Stimulated activated CD4-positive, alpha-beta T cell treated with anti-CD3 and anti-CD28 coated beads, Interleukin-4, amount 100 ng/mL, for 4 hours (primary cell): ENCODE results near the gene CCDC54.
"Not testable (repeated sequence)": the region's sequence is repeated elsewhere in the genome, so short reads cannot be mapped to it uniquely, and the experiment has no call there.

ENCODE experiments used
- DNase-seq, 2 experiments: peaks; one replicate each; pipeline ENCODE4 v3.0.0-alpha.2; 2020

CCDC54 gene

DNA sequence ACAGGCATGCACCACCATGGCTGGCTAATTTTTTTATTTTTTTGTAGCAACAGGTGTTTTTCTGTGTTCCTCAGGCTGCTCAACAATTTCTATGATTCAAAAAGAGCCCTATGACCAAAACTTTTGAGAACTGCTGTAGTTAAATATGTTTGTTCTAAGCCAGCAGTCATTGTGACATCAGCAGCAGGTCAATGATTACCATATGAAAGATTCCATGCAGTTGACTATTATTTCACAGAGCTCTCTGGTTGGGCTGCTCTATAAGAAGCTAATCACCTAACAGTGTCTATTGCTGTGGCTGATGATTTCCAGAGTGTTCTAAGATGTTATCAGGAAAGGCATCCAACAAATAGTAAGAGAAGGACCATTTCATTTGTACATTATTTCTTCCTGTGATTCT is at the start of gene CCDC54:
TSS of gene CCDC54 (plus strand) at position 289 of the 400 bp plus-strand sequence. CDS start 149 bp downstream, outside the sequence.
- no peak for DNase-seq

DNA sequence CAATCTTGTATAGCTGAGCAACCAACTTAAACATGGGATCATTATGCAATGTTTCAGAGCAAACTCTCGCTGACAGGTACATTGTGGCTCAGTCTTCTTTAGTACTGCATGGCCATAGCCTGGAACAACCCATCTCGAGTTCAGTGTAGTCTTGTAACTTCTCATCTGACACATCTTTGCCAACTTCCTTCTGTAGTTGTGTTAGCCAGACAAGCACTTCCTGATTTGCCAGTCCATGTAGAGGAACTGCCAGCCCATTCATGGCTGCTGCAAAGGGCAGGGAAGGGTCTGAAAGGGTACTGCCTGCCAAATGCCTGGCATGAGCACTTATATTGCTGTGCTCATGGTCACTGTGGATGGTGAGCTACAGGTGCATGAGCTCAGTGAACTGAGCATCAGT is 49.2 kb upstream of the CCDC54 start:
- DNase-seq = no peak

DNA sequence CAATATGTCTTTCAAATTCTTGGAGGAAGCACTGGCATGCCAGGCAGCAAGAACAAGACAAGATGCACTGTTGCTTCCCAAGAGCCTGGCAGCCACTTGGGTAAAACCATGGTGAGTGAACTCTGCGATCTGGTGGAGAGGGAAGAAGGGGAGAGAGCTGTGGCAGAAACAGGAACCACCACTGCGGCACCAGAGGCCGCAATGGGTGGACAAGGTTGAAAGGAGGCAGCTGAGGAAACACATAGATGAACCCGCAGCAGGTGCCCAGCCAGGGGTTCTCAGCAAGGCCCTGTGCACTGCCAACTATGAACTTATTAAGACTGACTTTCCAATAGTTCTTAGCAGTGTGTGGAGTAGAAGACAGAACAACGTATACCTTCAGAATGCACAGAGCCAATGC is 48.2 kb upstream of the CCDC54 start:
- no peak for DNase-seq

DNA sequence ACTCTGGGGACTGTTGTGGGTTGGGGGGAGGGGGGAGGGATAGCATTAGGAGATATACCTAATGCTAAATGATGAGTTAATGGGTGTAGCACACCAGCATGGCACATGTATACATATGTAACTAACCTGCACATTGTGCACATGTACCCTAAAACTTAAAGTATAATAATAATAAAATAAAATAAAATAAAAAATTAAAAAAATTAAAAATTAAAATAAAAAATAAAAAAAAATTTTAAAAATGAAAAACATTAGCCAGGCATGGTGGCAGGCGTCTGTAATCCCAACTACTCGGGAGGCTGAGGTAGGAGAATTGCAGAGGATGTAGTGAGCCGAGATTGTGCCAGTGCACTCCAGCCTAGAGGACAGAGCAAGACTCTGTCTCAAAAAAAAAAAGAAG is 37.5 kb upstream of the CCDC54 start:
- not testable (repeated sequence) for DNase-seq

DNA sequence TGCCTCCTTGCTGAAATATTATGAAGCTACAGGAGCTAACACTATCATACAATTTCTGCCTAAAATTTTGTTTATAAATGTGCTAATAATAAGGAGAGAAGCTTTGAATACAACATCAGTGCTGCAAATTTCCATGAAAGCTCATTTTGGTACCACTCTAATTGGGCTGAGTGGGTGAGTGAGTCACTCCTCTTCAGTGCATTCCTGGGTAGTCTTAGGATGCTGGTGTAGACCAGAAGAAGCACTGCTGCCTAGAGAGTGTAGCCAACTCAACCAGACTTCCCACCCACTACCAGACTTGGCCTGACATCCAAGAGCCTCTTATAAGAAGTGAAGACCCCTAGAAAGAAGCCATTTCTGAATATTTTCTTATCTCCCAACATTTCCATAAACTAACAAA is 32.5 kb upstream of the CCDC54 start:
- no peak for DNase-seq

DNA sequence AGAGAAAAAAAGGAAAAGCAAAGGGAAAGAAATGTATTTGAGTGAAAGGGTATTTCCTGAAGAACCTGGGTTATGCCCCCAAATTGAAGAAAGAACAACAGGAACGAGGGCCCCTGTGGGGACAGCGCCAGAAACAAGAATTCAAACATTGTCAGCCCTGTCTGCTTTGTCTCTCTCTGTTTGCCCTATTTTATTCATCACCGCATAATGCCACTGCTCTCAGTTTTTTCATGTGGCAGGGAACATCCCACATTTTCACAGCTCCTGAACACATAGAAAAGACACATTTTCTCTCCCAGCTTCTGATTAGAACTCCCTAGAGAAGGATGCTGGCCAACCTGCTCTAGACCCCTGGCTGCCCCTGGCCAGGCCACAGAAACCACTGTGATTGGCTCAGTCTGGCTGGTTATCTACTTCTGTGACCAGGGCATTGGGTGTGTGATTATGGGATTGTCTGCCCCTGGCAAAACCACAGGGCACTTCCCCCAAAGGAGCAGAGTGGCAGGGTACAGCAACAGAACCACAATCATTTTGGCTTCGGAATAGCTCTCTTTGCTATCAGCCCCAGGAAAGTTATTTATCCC is 31.3 kb upstream of the CCDC54 start:
- no peak for DNase-seq

DNA sequence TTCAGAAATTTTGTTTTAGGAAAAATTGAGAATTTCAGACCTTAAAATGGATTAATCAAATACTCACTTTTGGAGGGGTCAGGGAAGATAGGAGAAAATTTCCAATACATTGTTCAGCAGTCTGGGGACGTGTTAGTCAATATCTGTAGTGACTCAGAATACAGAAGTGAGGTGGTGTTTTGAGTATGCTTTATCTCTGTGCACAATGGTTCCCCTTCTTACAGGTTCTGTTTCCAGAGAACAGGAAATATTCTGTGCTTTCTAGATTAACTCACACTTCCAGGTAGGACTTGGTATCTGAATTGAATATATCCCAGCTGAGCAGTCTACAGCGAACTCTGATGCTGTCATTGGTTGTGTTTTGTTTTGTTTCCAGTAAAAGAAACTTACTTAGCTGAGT is 30.7 kb upstream of the CCDC54 start:
- DNase-seq = no peak

DNA sequence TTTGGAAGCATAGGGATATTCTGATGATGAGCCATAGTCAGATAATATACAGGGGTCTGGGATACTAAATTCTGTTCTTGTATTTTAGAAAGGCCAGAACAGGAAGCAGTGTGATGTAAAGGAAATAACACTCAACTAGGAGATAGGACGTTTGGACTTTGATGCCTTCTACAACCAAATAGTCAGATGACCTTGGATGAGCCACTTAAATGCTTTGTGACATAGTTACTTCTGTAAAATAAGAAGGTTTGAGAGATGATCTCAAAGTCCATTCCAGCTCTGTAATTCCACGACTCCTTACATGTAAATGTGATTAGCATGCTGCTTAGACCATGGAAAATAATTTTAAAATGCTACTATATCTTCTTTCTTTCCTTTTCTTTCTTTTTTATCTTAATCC is 29.5 kb upstream of the CCDC54 start:
- DNase-seq = no peak

DNA sequence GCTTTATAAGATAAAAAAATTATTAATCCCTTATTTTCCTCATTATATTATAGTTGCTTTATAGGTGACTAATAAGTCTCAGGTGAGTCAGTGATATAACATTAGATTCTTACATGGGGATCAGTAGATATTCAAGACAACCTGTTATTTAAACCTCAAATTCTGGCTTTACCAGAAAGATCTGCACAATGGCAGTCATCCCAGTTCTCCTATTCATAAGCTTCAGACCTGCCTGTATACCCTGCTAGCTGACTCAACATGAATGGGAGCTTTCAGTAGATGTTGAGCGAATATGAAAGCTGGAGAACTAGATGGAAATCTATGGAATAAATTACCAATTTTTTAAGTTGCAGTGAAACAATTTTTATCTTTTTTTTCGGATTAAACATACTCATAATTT is 20.5 kb upstream of the CCDC54 start:
- no peak for DNase-seq

DNA sequence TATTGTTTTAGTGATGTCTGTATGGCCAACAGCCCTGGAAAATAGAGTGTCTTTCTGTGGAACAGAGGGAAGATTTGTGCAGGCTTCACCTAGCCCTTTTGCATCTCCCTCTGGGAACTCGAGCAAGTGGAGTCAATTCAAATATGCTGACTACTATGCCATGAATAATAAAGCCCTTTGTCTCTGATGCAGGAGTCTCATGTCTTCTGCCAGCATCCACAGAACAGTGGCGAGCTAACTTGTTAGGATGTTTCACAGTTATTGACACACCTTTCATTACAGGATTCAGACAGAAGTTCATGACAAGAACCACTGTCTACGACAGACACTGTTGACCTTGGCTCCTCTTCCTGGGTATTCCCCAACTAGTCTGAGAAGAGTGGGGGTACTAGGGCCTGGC is 15.6 kb upstream of the CCDC54 start:
- DNase-seq = no peak

DNA sequence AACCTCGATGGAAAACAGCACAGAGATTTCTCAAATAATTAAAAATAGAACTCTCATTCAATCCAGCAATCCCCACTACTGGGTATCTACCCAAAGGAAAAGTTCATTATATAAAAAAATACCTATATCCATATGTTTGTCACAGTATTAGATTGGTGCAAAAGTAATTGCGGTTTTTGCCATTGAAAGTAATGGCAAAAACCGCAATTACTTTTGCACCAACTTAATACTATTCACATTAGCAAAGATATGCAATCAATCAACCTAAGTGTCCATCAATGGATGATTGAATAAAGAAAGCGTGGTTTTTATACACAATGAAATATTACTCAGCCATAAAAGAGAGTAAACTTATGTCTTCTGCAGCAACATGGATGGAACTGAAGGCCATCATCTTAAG is 12.2 kb upstream of the CCDC54 start:
- DNase-seq = no peak

DNA sequence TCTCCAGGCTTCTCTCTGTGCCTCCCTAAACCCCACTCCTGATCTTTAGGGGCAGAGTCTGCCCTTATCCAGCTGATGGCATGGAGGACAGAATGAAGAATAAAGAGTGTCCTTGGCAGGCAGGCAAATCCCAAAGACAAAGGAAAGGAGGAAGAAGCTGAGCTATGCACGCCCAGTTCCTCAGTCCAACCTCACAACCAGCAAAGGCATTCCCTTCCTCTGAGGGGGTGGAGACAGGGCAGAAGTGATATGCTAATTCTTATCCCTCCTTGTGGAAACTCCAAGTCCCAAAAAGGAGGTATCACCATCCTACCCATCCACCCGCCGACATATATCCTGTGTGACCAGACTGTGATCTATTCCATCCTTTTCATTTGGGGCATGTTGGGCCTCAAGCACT is 10.5 kb upstream of the CCDC54 start:
- no peak for DNase-seq

DNA sequence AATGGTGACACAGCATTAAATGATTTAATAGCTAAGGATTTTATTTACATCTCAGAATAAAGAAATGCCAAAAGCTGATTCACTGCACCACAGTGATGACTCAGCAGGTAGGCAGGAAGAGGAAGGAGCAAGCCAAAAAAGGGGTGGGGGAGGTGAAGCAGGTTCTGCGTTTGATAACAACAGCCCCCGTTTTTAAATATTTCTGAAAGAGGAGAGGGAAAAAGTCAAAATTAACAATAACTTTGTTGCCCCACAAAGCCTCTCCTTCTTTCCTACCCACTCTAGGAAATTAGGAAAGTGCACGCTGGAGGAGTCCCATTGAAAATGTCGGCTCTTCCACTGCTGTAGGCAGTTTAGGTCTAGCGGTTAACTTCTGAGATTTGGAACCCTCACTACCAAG is 9.9 kb upstream of the CCDC54 start:
- peak in 1 of 2 experiments; percentile 5 for DNase-seq

DNA sequence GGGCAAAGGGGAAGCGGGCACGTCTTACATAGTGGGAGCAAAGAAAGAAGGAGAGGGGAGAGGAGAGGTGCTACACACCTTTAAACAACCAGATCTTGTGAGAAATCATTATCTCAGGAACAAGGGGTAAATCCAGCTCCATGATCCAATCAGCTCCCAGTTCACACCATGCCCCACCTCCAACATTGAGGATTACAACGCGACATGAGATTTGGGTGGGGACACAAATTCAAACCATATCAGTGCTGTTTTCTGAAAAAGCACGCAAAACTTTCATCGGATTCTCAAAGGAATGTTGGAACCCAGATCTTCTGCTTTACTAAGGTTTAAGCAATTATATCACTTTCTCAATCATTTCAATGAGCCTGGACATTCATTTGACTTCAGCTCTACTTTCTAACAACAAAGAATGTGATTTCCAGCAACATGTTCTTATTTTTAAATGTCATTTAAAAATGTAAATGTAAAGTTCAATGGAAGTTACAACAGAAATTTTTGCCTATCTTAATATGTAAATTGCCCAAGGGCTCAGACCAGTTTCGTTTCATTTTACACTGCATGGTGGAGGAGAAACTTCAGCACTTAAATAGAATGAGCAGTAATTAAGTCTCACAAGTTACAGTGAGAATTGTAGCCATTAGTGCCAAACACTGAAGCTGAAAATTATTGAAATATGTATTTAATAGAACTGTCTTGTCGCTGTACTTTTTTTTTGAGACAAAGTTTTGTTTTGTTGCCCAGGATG is 8.4 kb upstream of the CCDC54 start:
- DNase-seq = no peak

DNA sequence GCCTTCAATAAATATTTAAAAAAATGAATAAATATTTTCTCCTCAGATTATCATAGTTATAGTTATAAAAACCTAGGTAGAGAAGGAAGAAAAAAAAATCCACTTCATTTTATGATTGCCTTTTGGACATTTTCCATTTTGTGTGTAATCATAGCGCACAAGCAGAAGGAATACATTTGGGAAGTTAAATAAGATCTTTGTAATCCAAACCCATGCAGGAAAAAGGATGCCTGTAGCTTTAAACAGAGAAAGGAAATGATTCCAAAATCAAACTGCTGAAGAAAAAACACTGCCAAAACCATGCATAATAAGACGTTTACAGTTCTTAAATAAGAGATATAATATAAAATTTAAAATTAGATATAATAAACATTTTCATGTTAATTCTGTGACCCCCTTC is 7.4 kb upstream of the CCDC54 start:
- no peak for DNase-seq

DNA sequence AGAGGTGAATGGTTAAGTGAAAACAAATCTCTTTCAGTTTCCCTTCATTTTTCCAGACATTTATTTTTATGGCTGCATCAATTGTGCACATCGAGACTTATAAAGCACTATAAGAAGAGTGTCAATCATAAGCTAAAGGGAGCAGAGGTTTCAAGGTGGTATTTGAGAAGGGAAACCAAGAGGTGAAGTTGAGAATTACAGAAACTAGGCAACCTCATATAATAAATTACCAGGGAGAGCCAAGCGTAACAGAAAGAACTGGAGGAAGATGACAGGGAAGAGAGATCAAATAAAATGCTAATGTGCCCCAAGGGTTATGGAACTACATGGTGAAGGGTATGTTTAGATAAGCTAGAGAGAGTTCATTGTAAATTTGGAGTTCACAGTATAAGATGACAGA is 6.3 kb upstream of the CCDC54 start:
- DNase-seq = no peak

DNA sequence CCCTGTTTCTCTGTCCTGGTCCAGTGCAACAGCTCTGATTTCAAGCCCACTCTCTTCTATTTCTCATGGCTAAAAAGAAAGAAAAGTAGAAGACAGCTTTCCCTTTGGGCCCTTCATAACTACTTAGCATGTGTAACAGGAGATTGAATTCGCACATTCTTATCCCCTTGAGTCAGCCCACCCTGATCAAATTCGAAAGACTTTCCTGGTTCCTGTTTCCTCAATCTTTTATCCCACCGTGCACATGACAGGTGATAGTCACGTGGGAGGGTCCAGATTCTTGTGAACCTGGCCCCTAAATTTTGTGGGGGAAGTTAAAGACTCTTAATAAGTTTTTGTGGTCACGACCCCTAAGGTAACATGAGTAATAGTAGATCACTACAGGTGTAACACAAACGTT is 4.7 kb upstream of the CCDC54 start:
- no peak for DNase-seq

DNA sequence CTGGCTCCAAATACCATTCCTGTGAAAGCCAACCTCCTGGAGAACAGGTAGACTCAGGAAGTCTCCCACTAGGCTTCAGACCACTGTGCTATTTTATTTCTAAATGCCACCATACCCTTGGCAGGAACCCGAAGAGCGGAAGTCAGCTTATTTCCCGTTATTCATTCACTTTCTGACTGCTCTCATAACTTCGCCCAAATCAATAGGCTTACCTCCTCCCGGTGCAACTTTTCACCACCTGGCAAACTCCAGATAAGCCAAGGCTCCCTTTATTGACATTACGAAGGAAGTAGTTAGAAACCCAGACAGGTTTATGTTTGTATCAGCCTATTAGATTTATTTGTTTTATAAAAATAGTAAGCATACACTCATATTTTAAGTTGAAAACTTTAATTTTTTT is 3.3 kb upstream of the CCDC54 start:
- DNase-seq = no peak

DNA sequence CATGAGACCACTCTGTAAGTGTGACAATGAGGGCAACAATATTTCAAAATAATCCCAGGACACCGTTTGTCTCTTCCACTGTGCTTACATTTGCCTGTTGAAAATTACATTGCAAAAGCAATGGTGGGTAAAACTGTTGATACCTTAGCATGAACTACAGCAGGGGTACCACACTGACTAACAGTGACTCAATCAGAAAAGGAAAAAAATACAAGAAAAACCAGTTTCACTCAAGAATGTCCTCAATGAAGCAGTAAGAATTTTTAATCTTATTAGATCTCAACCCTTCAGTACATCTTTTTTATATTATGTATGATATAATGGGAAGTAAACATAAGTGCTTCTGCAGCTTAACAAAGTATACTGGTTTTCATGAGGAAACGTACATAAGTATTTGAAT is 1.6 kb upstream of the CCDC54 start:
- no peak for DNase-seq

DNA sequence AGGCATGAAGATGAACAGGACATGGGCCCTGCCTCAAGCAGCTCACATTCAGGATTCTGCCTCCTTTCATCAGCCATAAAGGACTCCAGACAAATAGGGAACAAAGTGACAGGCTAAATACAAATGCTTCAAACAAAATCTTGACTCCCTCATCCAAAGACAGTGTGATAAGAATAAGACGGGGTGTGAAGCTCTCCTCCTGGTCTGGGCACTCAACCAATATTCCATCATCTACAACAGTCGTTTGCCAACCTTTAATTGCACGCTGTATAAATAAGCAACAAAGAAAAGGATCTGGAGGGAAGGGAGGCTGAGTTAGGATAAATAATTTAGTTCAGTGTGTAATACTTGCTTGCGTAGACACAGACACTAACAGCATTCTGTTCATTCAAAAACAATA is 5.4 kb downstream of the CCDC54 start:
- no peak for DNase-seq

DNA sequence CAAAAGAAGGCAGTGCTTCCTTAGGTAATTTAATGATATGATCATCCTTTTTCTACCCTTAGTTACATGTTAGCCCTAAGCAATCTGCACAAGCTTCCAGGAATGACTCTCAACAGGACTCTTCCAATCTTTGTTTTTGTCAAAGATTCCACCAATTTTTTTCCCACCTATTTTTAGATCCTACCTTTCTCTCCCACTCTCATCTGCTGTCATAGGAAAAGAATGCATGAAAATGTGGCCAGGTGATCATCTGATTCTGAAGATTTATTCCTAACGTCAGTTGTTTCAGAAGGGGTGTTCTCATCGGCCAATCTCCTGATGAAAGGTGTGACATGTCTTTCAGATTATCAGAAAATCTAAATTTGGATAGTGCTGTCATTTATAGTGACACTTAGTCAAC is 7.2 kb downstream of the CCDC54 start:
- DNase-seq = no peak

DNA sequence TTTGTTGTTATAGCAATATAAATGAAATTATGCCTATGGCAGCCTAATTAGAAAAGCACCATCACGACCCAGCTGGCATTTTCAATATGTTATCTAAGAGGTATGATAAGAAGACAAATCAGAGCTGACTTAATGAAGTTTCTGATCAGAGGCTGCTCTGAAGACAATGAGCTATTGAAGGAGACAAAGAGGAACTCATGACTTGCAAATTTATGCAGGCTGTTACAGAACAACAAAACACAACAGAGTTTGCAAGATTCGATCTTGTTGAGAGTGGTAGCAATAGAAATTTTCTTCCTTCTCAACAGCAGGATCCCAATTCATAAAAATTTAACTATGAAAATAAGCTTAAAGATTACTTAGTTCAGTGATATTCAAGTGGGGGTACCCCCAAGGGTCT is 7.7 kb downstream of the CCDC54 start:
- no peak for DNase-seq

DNA sequence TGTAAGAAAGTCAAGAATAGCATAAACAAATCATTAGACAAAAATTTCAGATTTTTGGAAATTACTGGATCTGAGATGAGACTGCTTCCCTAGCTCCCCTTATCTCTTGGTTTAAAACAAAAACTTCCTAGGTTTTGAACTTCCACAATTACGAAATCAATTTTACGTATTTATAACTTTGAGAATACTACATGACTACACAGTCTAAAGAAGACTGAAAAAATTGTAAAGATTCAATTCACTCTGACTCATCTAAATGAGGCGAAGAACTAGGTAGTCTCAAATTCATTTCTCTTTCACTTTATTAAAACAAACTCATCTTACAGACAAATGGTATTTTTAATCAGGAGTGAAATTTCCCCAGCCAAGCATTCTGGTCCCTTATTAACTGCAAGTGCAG is 10.3 kb downstream of the CCDC54 start:
- no peak for DNase-seq

DNA sequence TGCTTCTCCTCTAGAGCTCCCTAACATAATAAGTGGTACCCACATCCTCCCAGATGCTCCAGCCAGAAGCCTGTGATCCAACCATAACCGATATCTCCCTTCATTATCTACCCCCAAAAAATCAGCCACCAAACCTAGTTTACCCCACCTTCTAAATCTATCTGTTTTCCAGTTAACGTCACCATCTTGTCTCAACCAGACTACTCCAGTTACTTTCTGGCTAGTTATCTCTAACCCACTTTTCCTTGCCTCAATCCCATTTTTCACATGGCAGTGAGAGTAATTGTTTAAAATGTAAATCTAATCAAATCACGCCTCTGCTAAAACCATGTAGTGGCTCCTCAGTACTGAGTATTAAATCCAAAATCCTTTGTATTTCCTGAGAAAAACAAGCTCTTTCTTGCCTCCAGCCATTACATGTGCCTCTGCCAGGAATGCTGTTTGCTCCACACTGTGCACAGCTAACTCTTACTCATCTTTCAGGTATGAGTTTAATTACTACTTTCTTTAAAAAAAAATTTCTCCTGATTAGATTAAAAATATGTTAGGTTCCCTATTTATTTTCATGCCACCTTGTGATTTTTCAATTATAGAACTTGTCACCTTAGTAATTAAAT is 15.4 kb downstream of the CCDC54 start:
- no peak for DNase-seq

DNA sequence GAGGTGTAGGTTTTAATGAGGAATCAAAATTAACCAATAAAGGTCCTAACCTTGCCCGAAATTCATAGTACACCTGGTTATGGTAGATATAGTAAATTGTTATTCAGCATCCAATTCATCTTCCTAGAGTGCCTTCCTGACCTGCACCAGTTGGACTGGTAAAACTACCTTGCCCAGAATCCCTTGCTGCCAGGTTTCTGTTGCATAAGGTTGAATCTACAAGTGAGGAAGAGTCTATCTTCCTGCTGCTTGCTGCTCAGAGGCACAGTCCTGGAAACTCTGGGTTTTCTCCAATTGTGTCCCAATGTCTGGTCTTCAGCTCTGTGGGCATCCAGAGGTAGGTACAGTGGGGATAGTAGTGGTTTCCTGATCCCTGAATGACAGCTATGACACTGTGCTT is 17.3 kb downstream of the CCDC54 start:
- no peak for DNase-seq
